ENCODE measurements around the gene MALSU1.

The MALSU1 gene
- 7.5 to 16.0 (median 11.7) reads per million in 17 experiments for total RNA-seq

DNA sequence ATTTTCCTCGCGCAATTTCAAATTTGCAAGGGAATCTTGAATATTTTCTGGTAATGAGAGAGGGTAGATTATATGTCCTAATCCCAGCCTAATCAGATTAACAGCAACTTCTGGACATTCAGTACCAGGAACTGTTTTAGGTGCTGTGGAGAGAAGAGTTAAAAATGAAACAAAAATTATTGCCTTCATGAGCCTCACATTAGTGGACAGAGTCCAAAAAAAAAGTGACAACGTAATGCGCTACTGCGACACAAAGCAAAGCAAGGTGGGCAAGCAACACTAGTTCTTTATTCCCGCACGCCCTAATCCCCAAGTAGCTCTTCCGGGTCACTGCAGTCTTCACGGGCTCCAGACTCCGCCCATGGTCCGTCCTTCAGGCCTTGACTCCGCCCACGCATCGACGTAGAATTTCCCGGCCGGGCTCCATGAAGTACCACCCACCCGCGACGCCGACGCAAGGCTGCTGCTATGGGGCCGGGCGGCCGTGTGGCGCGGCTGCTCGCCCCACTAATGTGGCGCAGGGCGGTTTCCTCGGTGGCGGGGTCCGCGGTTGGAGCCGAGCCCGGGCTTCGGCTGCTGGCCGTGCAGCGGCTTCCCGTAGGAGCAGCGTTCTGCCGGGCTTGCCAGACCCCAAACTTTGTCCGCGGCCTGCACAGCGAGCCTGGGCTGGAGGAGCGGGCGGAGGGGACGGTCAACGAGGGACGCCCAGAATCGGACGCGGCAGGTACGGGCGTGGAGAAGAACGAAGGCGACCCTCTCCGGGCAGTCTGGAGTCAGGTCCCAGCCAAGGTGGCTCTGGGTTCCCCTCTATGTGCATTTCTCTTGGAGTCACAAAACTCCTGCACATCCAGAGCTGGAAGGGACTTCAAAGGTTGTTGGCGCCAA is at the start of gene MALSU1:
MALSU1 (plus strand) TSS at position 455 of the 885 bp plus-strand sequence; CDS start at position 469, 14 bp downstream.
- peak; percentile 99 to 100 (median 100) for DNase-seq

GRCh38 chr7:23249486-23249885 is 49.7 kb upstream of the MALSU1 start:
- no peak for DNase-seq

DNA sequence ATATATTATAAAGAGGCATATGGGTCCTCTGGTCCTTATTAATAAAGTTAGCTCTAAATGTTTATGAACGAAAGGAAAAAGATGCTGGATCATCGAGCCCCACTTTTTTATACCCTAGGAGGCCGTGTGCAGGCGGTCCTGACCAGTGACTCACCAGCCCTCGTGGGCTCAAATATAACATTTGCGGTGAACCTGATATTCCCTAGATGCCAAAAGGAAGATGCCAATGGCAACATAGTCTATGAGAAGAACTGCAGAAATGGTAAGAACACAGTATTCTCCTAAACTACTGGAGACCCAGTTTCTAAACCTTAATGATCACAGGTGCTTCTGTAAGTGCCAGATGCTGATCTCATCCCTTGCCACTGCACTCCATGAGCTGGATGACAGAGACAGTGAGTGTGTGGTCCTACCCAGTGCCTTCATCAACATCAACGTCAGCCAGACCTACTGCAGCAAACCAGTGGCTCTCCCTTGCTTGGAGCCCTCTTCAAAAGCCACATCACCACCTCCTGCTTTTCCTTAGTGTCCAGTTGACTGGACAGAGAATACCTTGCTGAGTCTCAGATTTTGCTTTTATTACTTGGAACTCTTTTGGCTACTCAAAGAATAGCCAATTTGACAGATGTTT is 45.0 kb upstream of the MALSU1 start:
- no peak for DNase-seq

GRCh38 chr7:23256731-23257130 is 42.4 kb upstream of the MALSU1 start:
- no peak for DNase-seq

DNA sequence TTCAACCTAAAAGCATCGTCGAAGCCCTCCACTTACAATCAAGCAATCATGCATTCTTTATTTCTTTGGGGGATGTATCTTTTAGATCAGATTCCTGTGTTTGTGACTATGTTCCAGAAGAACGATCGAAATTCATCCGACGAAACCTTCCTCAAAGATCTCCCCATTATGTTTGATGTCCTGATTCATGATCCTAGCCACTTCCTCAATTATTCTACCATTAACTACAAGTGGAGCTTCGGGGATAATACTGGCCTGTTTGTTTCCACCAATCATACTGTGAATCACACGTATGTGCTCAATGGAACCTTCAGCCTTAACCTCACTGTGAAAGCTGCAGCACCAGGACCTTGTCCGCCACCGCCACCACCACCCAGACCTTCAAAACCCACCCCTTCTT is 38.8 kb upstream of the MALSU1 start:
- DNase-seq: no peak

DNA sequence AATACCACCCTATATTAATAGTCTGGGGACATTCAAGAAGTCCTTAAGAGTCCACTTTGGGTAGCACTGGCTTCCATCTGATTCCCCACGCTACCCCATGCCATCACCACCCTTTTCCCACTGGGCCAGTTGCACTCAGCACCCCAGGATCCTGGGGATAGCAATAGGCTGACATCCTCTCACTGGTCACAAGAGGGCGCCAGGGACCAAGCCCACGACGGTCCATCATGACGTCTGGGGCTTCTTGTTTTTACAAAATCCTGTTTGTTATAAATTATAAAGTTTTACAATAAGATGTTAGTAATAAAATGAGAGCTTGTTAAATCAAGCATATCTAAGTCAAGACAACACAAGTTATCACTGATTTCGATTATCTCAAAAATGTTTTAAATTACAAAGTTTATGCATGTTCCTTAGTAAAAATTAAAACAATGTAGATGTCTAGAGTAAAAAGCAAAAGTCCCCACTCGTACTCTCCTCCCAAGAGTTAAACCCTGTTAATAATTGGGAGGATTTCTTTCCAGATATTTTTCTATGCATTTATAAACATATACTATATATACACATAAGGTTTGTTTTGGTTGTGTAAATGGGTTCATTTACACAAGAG is 37.2 kb upstream of the MALSU1 start:
- DNase-seq: peak; percentile 73 to 85 (median 80)

GRCh38 chr7:23264916-23265458 is 34.2 kb upstream of the MALSU1 start:
- no peak for DNase-seq

GRCh38 chr7:23266918-23267317 is 32.2 kb upstream of the MALSU1 start:
- DNase-seq: no peak

DNA sequence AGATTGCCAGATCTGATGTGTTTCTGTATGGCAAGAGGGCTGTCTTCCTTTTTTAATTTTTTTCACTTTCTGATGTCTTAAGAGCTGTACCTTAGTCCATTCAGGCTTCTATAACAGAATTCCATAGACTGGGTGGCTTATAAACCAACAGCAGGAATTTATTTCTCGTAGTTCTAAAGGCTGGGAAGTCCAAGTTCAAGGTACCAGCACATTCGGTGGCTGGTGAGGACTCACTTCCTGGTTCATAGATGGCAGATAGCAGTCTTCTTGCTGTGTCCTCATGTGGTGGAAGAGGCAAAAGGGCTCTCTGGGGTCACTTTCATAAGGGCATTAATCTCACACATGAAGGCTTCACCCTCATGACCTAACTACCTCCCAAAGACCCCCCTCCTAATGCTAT is 31.8 kb upstream of the MALSU1 start:
- DNase-seq: no peak

- DNase-seq: no peak
Measured at GRCh38 chr7:23268167-23268566, 31.0 kb upstream of the MALSU1 start.

DNA sequence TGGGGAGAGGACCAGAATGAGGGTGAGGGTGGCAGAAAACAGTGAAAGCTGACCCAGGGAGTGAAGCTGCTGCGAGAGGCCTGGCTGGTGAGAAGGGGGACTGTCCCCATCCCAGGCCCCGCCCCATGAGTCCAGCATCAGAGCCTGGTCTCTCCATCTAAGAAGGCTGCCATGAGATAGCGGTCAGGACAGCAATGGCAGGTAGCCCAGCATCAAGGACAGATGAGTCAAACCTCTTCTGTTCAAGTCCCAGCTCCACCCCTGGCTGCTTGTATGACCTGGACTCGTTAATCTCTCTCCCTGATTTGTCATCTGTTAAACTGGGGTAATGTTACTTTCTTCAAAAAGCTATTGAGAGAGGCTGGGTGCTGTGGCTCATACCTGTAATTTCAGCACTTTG is 30.4 kb upstream of the MALSU1 start:
- no peak for DNase-seq

- DNase-seq: no peak
Measured at GRCh38 chr7:23272275-23272674, 26.9 kb upstream of the MALSU1 start.

DNA sequence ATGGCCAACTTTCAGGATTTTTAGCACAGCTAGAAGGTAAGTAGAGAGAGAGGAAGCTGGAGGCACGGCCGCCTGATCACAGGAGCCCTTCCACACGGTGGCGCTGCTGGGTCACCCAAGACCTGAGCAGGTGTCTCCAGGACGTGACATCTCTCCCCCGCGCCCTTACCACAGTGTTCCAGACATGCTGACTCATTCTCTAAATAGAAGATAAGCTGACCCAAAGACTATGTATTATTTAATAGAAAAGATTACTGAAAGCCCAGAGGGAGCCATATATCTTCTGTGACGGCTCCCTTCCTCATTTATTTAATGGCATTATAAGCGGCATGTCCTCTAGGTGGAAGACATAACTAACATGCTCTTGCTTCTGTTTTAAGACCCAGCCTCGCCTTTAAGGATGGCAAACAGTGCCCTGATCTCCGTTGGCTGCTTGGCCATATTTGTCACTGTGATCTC is 26.0 kb upstream of the MALSU1 start:
- DNase-seq: peak; percentile 66 to 86 (median 74)

DNA sequence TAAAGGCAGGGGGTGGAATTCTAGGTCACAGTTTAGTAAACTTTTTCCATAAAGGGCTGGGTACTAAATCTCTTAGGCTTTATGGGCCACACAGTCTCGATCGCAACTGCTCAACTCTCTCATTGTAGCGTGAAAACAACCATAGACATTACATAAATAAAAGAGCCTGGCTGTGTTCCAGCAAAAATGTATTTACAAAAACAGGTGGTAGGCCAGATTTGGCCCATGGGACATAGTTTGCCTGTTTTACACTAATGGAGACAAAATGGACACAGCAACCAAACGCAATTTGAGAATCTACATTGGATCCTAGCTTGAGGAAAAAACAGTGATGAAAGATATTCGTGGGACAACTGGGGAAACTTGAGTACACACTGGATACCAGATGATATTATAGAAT is 23.2 kb upstream of the MALSU1 start:
- DNase-seq: no peak

DNA sequence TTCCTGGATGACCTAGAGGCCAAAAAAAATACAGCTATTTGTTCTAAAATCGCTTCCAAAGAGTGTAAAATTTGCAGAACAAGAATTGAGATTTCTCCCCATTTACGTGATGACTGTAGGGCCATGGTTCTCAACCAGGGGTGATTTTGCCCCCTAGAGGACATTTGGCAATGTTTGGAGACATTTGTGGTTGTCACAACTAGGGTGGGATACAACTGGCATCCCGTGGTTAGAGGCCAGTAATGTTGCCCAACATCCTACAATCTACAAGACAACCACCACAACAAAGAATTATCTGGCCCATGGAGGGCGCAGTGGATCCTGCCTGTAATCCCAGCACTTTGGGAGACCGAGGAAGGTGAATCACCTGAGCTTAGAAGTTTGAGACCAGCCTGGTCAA is 22.8 kb upstream of the MALSU1 start:
- peak in 3 of 4 experiments; percentile 15 to 34 (median 25) for DNase-seq

DNA sequence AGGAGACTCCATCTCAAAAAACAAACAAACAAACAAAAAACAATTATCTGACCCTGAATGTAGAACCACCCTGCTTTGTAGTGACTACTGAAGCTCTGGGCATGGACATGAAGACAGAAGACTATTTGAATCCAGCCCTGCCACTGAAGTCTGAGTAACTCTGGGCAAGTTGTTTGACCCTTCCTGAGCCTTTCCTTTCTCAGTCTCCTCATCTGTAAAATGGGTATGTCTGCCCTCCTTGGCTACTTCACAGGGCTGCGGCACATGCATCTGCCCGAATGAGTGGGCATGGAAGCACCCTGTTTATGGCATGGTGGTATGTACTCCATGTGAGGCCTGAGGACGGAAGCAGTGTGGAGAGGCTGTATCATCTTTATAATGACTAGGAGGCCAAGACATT is 22.2 kb upstream of the MALSU1 start:
- no peak for DNase-seq

- peak; percentile 55 to 81 (median 66) for DNase-seq
Measured at GRCh38 chr7:23277359-23277989, 21.7 kb upstream of the MALSU1 start.

DNA sequence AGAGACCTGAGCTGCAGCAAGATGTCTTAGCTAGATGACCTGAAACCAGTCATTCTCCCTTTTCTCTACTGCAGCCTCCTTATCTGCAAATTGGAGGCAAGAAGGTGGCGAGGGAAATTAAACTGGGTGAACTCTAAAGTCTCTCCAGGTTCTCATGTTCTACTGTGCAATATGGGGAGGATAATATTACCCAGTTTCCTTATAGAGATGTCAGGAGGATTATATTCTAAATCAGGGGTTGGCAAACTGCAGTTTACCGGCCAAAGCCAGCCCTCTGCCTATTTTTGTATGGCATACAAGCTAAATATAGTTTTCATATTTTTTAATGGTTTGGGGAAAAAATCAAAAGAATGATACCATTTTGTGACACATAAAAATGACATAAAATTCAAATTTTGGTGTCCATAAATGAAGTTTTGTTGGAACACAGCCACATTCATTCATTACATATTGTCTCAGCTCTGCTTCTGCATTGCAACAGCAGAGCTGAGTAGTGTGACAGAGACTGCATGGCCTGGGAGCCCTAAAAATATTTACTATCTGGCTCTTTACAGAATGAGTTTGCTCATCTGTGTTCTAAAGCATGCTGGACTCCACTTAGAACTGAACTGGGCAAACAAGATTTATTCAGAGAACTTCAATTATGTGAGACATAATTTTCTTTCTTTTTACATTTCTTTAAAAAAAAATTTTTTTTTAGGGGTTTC is 19.2 kb upstream of the MALSU1 start:
- no peak for DNase-seq

- peak in 1 of 4 experiments; percentile 11 for DNase-seq
Measured at GRCh38 chr7:23283086-23283485, 16.1 kb upstream of the MALSU1 start.

DNA sequence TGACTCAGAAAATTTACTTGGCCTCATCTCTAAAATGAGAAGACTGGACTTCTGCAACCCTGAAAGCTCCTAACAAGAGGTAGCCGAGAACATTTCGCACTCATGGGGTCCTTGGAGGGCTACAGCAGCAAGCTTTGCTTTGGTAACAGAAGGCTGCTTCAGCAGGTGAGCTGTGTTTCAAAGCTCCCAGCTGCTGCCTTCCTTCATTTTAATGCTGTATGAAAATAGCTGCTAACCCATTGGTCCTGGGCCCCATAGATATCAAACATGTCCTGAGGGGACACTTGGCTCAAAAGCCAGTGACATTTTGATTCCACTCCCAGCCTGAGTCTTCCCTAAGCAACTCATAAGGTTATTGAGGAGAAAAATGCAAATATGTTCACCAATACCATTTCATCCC is 14.3 kb upstream of the MALSU1 start:
- DNase-seq: no peak

Measured in suppressor macrophage (primary cell).